Activated naive CD4-positive, alpha-beta T cell treated with anti-CD3 and anti-CD28 coated beads, Interleukin-2, amount 50 U/mL, for 24 hours (primary cell): ENCODE results near the gene GARIN5B.
"Not testable (repeated sequence)": the region's sequence is repeated elsewhere in the genome, so short reads cannot be mapped to it uniquely, and the experiment has no call there.

ENCODE experiments used
- H3K27ac Mint-ChIP-seq: one replicate; pipeline ENCODE4 v1.8.0; 2021; ENCODE audit warnings: mild to moderate bottlenecking, mixed read lengths
- H3K27me3 Mint-ChIP-seq: one replicate; pipeline ENCODE4 v1.8.0; 2021; ENCODE audit warnings: mixed read lengths
- H3K36me3 Mint-ChIP-seq: one replicate; pipeline ENCODE4 v1.8.0; 2021; ENCODE audit warnings: mixed read lengths
- H3K4me1 Mint-ChIP-seq: one replicate; pipeline ENCODE4 v1.8.0; 2021; ENCODE audit warnings: mixed read lengths
- H3K4me3 Mint-ChIP-seq: one replicate; pipeline ENCODE4 v1.8.0; 2021; ENCODE audit warnings: mild to moderate bottlenecking, mixed read lengths
- H3K9me3 Mint-ChIP-seq: one replicate; pipeline ENCODE4 v1.8.0; 2021; ENCODE audit warnings: mixed read lengths

Gene GARIN5B

DNA sequence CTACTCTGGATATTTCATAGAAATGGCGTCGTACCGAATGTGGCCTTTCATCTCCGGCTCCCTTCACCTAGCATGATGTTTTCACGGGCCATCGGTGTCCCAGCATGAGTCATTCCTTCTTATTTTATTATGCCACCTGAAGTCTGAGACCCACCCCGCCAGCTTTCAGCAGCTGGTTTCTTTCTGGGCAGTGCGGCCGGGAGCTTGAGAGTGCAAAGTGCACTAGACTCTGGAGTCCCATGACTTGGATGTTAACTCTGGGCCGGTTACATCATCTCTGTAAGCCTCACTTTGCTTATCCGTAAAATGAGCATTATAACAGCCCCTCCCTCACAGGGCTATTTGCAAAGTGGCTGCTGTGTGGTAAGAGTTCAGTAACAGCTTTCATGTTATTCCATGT lies 29.2 kb downstream of the GARIN5B start:
- Mint-ChIP-seq H3K4me3 (no peak overlapping the region), H3K36me3 (no peaks in the 10 kb centered on the region), H3K27me3 (peaks cover 7% of the 10 kb centered on the region), H3K27ac (no peak overlapping the region), H3K4me1 (peaks cover 6% of the 10 kb centered on the region), H3K9me3 (no peaks in the 10 kb centered on the region)

DNA sequence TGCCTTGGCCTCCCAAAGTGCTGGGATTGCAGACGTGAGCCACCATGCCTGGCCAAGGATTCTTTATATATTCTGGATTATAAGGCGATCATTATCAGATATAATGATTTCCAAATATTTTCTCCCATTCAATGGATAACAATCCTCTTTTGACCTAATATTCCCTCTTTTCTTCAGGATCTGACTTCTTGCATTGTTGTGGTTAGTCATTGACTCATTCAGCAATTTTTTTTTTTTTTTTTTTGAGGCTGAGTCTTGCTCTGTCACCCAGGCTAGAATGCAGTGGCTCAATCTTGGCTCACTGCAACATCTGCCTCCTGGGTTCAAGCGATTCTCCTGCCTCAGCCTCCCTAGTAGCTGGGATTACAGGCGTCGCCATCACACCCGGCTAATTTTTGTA lies 33.3 kb downstream of the GARIN5B start:
- H3K9me3 Mint-ChIP-seq, H3K27me3 Mint-ChIP-seq: not testable (repeated sequence)

DNA sequence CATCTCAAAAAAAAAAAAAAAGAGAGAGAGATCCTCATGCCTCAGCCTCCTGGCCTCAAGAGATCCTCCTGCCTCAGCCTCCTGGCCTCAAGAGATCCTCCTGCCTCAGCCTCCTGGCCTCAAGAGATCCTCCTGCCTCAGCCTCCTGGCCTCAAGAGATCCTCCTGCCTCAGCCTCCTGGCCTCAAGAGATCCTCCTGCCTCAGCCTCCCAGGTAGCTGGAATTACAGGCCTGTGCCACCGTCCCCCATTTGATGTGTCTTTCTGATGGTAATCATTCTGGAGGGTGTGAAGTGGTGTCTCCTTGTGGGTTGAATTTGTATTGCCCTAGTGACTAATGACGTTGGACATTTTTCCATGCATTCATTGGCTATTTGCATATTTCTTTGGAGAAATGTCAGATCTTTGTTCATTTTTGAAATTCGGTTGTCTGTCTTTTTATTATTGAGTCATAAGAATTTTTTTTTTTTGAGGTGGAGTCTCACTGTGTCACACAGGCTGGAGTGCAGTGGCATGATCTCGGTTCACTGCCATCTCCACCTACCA lies 34.2 kb downstream of the GARIN5B start:
- not testable (repeated sequence) for H3K4me1 Mint-ChIP-seq, H3K9me3 Mint-ChIP-seq, H3K27me3 Mint-ChIP-seq, H3K27ac Mint-ChIP-seq, H3K4me3 Mint-ChIP-seq, H3K36me3 Mint-ChIP-seq

More for the DNA sequence above, 33.3 kb downstream of the GARIN5B start:
- not testable (repeated sequence) for H3K36me3 Mint-ChIP-seq, H3K4me1 Mint-ChIP-seq, H3K4me3 Mint-ChIP-seq, H3K27ac Mint-ChIP-seq

DNA sequence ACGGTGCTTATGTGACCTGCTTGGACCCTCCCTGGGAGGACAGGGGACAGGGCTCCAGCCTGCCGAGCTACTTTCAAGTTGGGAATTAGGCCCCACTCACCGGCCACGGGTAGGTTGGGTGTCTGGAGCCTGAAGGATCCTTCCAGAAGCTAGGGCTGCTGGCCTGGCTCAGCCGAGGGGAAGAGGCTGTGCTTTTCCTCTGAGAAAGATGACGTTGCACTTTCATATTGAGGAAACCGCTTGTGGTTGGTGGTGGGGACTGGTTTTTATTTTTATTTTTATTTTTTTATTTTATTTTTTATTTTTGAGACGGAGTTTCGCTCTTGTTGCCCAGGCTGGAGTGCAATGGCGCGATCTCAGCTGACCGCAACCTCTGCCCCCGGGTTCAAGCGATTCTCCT lies 37.9 kb downstream of the GARIN5B start, which contains the start of gene TMEM150B:
TMEM150B (minus strand) TSS at position 170 of the 400 bp plus-strand sequence. CDS start 4,305 bp downstream, outside the sequence.
- H3K36me3 Mint-ChIP-seq, result no peaks in the 10 kb centered on the region
- peaks cover 4% of the 10 kb centered on the region for H3K27me3 Mint-ChIP-seq
- no peak within 1 kb of the TSS for H3K4me3 Mint-ChIP-seq
- no peaks in the 10 kb centered on the region for H3K9me3 Mint-ChIP-seq
- no peaks in the 10 kb centered on the region for H3K4me1 Mint-ChIP-seq
- no peak within 1 kb of the TSS for H3K27ac Mint-ChIP-seq

DNA sequence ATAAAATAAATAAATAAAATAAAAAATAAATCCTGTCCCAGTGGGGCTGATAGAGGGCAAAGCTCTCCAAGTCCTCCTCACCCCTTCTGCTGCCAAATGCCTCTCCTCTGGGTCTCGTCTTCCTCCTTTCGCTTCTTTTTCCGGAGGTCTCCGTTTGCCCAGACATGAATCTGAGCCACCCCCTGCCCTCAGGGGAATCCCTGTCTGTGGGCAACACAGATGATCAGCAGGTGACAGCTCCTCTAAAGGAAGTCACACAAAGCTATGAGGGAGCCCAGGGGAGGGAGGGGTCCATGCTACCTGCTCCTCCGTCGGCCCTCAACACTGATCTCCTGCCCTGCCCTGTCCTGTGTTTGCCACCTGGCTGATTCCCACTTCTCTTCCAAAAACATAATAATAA lies 38.4 kb downstream of the GARIN5B start:
- Mint-ChIP-seq H3K4me1 (no peaks in the 10 kb centered on the region), H3K27me3 (peaks cover 4% of the 10 kb centered on the region), H3K4me3 (no peak overlapping the region), H3K9me3 (no peaks in the 10 kb centered on the region), H3K27ac (no peak overlapping the region), H3K36me3 (no peaks in the 10 kb centered on the region)

DNA sequence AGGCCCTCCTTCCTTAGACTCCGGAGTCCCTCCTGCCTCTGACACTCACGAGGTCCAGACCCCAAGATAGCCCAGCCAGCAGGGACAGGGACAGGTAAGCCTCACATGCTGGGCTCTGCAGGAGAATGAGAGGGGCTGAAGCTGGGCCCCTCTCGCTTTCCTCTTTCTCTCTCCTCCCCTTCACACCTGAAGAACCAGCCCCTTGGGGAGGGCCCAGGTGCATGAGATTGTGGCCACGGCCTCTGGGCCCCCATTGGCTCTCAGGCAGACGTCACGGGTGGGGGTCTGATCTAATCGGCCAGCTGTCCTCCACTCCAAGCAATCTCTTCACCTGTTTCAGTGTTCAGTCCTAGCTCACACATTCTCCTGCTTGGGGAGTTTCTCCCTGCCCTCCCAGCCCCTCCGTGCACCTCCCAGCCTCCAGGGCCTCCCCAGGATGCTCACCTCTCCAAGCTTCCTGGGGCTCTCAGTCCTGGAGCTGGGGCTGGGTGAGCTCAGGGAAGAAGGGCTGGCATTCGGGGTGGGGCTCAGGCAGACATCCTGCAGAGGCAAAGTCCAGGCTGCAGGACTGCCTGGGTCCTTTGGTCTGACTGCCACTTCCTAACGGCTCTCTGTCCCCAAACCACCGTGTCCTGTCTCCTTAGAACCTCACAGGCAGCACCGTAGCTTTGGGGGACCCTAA lies 40.7 kb downstream of the GARIN5B start:
- no peaks in the 10 kb centered on the region for H3K36me3 Mint-ChIP-seq
- peaks cover 2% of the 10 kb centered on the region for H3K27me3 Mint-ChIP-seq

DNA sequence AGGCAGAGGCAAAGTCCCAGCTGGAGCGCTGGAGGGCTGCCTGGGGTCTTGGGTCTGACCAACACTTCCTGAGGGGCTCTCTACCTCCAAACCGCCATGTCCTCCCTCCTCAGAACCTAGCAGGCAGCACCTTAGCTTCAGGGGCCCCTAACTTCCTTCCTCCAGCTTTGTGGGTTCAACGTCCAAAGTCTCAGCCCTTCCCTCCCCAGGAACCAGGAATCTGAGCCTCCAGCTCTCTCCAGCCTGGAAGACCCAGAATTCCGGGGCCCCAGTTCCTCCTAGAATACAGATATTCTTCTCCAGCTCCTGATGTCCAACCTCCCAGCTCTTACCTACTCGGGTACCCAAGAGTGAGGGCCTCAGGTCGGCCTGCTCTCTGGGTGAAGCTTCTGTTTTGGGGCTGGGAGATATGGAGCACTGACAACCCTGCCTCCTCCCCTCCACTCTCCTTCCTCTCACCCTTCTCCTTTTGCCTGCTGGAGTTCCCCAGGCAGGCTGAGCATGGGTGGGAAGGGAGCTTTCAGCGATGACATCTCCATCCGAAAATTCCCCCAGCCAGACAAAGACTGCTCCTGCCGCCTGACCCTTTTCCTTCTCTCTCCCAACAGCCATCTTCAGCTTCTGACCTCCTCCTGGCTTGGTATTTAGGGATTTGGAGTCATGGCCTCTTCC lies 41.5 kb downstream of the GARIN5B start:
- Mint-ChIP-seq H3K9me3 (no peaks in the 10 kb centered on the region), H3K36me3 (no peaks in the 10 kb centered on the region), H3K4me3 (no peak overlapping the region), H3K4me1 (no peaks in the 10 kb centered on the region), H3K27ac (no peak overlapping the region), H3K27me3 (peaks cover 2% of the 10 kb centered on the region)

More for the DNA sequence above, 40.7 kb downstream of the GARIN5B start:
- Mint-ChIP-seq H3K9me3 (no peaks in the 10 kb centered on the region), H3K27ac (no peak overlapping the region), H3K4me3 (no peak overlapping the region), H3K4me1 (no peaks in the 10 kb centered on the region)

DNA sequence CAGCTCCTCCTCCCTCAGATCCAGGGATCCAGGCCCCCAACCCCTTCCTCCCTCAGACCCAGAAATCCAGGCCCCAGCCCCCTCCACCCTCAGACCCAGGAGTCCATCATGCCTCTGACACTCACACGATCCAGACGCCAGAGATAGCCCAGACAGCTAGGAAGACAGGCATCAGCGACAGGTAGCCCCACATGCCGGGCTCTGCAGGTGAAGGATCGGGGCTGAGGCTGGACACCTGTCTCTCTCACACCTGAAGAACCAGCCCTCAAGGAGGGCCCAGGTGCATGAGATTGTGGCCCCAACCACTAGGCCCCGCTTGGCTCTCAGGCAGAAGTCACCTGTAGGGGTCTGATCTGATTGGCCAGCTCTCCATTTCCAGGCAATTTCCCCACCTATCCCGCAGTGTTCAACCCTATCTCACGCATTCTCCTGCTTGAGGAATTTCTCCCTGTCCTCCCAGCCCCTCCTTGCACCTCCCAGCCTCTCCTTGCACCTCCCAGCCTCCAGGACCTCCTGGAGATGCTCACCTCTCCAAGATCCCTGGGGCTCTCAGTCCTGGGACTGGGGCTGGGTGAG lies 42.1 kb downstream of the GARIN5B start:
- H3K4me1 Mint-ChIP-seq, result no peaks in the 10 kb centered on the region
- no peaks in the 10 kb centered on the region for H3K36me3 Mint-ChIP-seq
- no peak overlapping the region for H3K4me3 Mint-ChIP-seq
- H3K27me3 Mint-ChIP-seq, result peaks cover 2% of the 10 kb centered on the region
- no peaks in the 10 kb centered on the region for H3K9me3 Mint-ChIP-seq
- no peak overlapping the region for H3K27ac Mint-ChIP-seq

DNA sequence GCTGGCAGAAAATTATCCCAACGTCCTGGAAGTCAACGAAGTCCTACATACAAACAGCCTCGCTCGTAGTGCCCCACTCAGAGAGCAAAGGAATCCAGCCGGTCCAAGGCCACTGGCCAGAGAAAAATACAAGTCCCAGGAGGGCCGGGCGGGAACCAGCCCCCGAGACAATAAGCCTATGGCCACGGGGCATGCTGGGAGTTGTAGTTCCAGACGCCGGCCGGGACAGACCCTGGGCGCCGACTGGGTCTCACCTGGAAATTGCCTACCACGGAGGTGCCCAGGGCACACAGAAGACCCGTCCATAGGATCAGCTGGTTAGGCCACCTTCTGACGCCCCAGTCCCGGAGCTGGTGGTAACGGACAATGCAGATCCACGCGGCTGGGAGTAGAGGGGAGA lies 43.3 kb downstream of the GARIN5B start:
- H3K4me3 Mint-ChIP-seq, result no peak overlapping the region
- H3K27ac Mint-ChIP-seq, result no peak overlapping the region
- H3K27me3 Mint-ChIP-seq, result peaks cover 2% of the 10 kb centered on the region

DNA sequence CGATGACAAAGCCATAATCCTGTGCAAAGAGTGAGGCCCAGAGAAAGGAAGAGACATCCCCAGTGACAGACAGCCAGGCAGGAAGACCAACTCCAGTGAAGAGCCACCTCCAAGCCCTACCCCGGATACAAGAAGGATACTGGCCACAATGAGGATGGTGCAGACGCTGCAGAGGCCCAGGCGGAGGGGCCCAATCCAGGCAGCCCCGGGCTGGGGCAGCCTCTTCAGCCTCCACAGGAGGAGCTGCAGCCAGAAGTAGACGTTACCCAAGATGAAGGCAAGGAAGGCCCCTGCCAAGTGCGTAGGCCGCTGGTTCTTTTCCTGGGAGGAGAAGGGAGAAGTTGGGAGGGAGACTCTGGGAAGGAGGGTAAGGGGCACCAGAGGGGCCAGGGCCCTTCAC lies 46.4 kb downstream of the GARIN5B start:
- Mint-ChIP-seq H3K4me3 (no peak overlapping the region), H3K36me3 (no peaks in the 10 kb centered on the region), H3K27ac (peak overlapping the region; percentile 43), H3K4me1 (no peaks in the 10 kb centered on the region), H3K27me3 (no peaks in the 10 kb centered on the region), H3K9me3 (no peaks in the 10 kb centered on the region)

More for the DNA sequence above, 43.3 kb downstream of the GARIN5B start:
- no peaks in the 10 kb centered on the region for H3K4me1 Mint-ChIP-seq
- H3K9me3 Mint-ChIP-seq, result no peaks in the 10 kb centered on the region
- no peaks in the 10 kb centered on the region for H3K36me3 Mint-ChIP-seq

DNA sequence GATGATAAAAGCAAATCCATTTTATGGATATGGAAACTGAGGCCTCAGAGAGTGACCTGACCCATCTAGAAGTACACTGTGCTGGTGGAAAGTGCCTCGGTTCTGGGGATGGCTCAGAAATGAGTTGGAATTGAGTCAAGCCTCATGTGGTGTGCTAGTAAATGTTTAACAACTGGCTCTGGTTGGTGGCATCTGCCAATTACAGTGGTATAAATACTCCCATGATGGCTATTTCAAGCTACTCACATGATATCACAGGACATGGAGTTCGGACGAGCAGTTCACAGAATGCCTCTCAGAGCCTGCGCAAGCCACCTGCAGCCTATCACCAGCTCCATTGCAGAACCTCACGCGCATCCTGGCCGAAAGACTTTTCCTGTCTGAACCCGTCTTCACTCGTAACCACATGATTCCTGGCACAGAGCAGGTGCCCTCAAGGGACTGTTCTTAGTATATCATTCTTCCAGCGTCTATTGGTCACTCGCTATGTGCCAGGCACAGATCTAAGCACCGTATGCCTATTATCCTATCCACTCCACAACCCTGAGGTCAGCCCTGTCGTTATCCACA lies 47.0 kb downstream of the GARIN5B start:
- H3K9me3 Mint-ChIP-seq, result no peaks in the 10 kb centered on the region

DNA sequence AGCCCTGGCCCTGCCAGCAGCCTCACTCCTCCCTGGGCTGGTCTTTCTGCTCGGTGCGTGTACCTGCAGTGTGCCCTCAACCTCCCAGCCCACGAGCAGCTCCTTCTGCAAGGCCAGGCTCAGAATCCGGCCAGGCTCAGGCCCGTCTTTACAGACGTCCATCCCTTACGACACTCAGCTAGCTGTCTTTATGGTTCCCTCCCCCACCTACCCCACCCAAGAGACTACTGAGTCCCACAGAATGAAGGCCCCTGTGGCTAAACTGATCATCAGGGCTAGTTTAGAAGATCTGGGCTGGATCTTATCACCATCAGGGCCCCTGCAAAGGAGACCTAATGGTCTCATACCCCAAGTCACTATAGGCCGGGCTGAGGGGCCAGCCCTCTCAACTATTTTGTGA lies 48.7 kb downstream of the GARIN5B start:
- H3K27me3 Mint-ChIP-seq, result no peaks in the 10 kb centered on the region
- H3K36me3 Mint-ChIP-seq, result no peaks in the 10 kb centered on the region
- H3K4me3 Mint-ChIP-seq, result no peak overlapping the region
- no peak overlapping the region for H3K27ac Mint-ChIP-seq
- no peaks in the 10 kb centered on the region for H3K4me1 Mint-ChIP-seq
- no peaks in the 10 kb centered on the region for H3K9me3 Mint-ChIP-seq

More for the DNA sequence above, 47.0 kb downstream of the GARIN5B start:
- Mint-ChIP-seq H3K27me3 (no peaks in the 10 kb centered on the region), H3K4me3 (no peak overlapping the region), H3K27ac (peak overlapping the region; percentile 43), H3K4me1 (no peaks in the 10 kb centered on the region), H3K36me3 (no peaks in the 10 kb centered on the region)

DNA sequence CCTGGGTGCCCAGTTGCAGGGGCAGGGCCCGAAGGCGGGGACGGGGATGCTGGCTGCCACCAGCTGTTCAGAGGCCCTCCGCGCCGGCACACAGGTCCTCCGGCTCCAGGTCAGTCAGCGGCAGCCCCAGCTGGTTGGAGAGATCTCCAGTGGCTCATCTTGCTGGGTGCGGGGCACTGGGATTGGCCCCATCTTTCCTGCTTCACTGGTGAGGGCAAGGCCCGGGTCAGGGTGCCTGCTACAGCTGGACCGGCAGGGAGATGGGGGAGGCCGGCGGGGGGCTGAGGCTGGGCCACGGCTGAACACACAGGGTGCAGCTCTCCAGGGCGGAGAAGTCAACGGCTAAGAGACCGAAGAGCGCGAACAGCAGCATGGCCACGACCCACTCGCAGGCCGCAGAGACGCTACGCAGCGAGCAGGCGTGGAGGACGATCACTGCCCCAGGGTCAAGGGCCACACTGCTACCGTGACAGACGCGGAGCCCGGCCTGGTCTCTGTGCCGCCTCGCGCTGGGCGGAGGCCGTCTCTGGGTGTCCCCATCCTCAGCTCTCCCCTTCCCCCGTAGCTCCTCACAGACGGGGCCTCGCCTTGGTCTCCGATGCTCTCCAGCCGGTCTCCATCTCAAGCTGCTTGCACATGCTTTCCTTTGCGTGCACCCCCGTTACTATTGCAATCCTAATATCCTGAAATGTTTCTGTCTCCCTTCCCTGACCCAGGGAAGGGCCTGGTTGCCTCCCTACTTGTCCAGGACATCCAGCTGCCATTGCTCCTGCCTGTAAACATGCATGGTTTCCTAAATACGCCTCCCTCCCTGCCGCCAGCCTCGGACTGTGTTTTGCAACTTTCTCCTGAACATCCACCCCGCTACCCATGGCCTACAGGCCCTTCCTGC lies 50.2 kb downstream of the GARIN5B start:
- no peaks in the 10 kb centered on the region for H3K9me3 Mint-ChIP-seq
- no peaks in the 10 kb centered on the region for H3K36me3 Mint-ChIP-seq
- H3K27ac Mint-ChIP-seq, result no peak overlapping the region
- H3K4me1 Mint-ChIP-seq, result no peaks in the 10 kb centered on the region
- no peak overlapping the region for H3K4me3 Mint-ChIP-seq
- no peaks in the 10 kb centered on the region for H3K27me3 Mint-ChIP-seq

DNA sequence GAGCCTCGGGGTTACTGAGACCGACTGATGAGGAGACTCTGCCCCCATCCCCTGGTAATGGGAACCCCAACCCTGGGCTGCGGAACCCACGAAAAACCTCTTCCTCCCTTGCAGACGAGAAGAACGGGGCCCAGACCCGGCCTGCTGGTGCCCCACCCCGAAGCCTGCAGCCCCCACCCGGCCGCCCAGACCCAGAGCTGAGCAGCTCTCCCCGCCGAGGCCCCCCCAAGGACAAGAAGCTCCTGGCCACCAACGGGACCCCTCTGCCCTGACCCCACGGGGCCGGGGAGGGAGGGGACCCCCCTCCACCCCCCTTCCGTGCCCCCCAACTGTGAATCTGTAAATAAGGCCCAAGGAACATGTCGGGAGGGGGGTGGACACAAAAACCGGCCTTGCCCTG lies 51.3 kb downstream of the GARIN5B start:
- Mint-ChIP-seq H3K4me3 (no peak overlapping the region), H3K9me3 (no peaks in the 10 kb centered on the region), H3K27me3 (no peaks in the 10 kb centered on the region), H3K4me1 (no peaks in the 10 kb centered on the region), H3K27ac (no peak overlapping the region), H3K36me3 (no peaks in the 10 kb centered on the region)

DNA sequence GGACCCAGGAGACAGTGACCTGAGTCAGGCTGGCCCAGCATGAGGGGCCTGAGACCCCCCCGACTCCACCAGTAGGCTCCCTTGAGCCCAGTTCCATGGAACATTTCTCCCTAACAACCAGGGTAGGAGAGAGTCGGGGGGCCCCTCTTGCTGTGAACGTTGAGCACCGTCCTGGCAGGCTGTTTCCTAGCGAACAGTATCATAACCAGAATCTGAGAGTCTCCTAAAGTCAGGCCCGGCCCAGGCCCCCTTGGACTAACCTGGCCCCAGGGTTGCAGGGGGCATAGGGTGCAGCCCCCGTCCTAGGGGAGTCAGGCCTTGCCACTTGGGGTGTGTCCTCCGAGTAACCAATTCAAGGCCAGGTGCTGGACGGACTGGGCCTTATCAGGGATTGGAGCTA lies 51.7 kb downstream of the GARIN5B start:
- H3K27ac Mint-ChIP-seq, result no peak overlapping the region
- no peaks in the 10 kb centered on the region for H3K36me3 Mint-ChIP-seq
- H3K4me1 Mint-ChIP-seq, result no peaks in the 10 kb centered on the region

More for the DNA sequence above, 51.7 kb downstream of the GARIN5B start:
- Mint-ChIP-seq H3K27me3 (no peaks in the 10 kb centered on the region), H3K4me3 (no peak overlapping the region), H3K9me3 (no peaks in the 10 kb centered on the region)
